Omental fat pad (tissue), 4 donors: ENCODE results near the gene KAT14. TPM values are rescaled to one million over a fixed set of nuclear protein-coding genes. Genes with fewer than 3 reads are reported as not detected.
"Not testable (repeated sequence)": the region's sequence is repeated elsewhere in the genome, so short reads cannot be mapped to it uniquely, and the experiment has no call there.

Experiments used
- ATAC-seq: fragments of 150-250 bp; one replicate; pipeline ENCODE4 v1.9.1; 2016; ENCODE audit warnings: mild to moderate bottlenecking, moderate library complexity; ENCODE audit not compliant: low FRiP score
- DNase-seq: peaks from one replicate; pipeline ENCODE4 v3.0.0-alpha.2; 2019; ENCODE audit warnings: low spot score
- total RNA-seq, 4 donors: library from RNA; depleted of rRNA; stranded (reverse); fragments of >200 nt; gene quantifications; one replicate each; pipeline ENCODE4 v1.1.0, GENCODE V29; 2016
- TF ChIP-seq, protein P1 (sequence below), 3 donors: fragments of 450-650 bp; IDR thresholded peaks; one replicate each; pipeline ENCODE4 v1.5.1; 2016 to 2017; ENCODE audit warnings: antibody characterized with exemption in 3 of 3, mild to moderate bottlenecking in 3 of 3, moderate library complexity in 2 of 3

The KAT14 gene
- total RNA-seq, 4 donors from 2014 or later = 5.5 to 11.9 (median 9.4) TPM

DNA sequence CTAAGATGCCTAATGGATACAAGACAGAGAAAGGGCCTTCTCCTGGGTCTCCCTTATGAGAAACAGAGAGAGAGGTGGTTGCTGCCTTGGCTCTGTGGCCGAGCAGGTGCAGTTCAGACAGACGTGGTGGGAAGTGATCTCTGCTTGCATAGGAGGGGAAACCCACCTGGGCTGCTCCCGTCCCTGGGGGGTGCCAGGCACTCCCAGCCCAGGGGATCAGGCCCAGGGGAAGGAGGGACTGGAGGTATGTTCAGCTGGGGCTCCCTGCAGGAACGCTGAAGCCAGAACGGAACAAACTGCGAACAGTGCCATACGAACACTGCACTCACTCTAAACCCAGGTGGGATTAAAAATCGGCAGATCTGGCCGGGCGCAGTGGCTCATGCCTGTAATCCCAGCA, 44.3 kb upstream of the KAT14 start:
- ATAC-seq = no peak
- no peak for DNase-seq
- TF ChIP-seq, protein P1, sequence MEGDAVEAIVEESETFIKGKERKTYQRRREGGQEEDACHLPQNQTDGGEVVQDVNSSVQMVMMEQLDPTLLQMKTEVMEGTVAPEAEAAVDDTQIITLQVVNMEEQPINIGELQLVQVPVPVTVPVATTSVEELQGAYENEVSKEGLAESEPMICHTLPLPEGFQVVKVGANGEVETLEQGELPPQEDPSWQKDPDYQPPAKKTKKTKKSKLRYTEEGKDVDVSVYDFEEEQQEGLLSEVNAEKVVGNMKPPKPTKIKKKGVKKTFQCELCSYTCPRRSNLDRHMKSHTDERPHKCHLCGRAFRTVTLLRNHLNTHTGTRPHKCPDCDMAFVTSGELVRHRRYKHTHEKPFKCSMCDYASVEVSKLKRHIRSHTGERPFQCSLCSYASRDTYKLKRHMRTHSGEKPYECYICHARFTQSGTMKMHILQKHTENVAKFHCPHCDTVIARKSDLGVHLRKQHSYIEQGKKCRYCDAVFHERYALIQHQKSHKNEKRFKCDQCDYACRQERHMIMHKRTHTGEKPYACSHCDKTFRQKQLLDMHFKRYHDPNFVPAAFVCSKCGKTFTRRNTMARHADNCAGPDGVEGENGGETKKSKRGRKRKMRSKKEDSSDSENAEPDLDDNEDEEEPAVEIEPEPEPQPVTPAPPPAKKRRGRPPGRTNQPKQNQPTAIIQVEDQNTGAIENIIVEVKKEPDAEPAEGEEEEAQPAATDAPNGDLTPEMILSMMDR (IDR thresholded peaks at IDR 0.05) = no peak

- TF ChIP-seq, protein P1 (IDR thresholded peaks at IDR 0.05) = no peak
- no peak for ATAC-seq
- DNase-seq = no peak
These were observed 43.5 kb upstream of the KAT14 start for GRCh38 chr20:18094191-18094590.

DNA sequence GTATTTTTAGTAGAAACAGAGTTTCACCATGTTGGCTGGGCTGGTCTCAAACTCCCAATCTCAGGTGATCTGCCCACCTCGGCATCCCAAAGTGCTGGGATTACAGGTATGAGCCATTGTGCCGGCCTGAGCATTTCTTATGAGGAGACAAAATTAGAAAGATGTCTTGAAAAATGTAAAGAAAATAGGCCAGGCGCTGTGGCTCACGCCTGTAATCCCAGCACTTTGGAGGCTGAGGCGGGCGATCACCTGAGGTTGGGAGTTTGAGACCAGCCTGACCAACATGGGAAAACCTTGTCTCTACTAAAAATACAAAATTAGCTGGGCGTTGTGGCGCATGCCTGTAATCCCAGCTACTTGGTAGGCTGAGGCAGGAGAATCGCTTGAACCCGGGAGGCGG, 37.1 kb upstream of the KAT14 start:
- DNase-seq, ATAC-seq: not testable (repeated sequence)

DNA sequence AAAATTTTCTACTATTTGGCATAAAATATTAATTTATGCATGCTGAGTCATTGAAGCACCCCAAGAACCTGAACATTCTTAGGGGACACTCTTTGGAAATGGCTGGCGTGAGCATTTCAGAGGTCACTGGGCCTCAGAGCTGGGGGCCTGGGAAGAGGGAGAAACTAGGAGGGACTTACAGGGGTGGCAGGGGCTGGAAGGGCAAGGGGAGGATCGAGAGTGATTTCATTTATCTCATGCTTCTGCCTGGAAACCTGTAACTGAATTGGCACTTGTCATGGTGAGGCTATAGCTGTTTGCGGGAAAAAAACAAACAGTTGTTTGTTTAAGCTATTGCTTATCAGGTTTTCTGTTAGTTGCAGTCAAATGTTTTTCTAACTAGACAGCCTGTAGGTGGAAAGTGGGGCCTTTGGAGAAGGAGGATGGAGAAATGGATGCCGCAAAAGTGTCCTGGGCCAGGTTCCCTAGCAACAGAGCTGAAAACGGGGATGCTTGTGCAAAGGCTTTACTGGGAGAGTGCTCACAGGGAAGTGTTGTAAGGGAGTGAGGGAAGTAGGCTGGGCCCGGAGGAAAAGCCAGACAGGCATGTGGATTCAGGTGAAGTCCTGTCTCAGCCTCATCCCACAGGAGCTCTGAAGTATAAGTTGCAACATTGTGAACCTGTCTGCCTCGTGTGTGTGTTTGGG, 36.4 kb upstream of the KAT14 start:
- ATAC-seq (no peak), DNase-seq (no peak)
- TF ChIP-seq, protein P1 (IDR thresholded peaks at IDR 0.05) = no peak

DNA sequence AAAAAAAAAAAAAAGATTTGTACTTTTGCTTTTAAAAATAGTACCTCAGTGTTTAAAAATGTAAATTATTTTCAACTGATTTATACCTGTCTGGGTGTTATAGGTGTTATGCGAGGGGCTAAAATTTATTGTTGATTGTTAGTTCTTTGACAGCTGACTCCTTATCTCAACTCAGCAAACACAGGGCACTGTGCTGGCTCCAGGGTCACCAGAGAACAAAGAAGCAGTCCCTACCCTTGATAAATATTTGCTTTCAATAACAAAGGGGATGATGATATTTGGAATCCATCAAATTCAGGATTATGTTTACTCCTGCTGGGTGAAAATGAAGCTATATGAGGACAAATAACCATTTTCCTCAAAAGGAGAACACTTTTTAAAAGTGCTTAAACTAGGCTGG, 34.2 kb upstream of the KAT14 start:
- DNase-seq (no peak), ATAC-seq (no peak)
- TF ChIP-seq, protein P1 (IDR thresholded peaks at IDR 0.05) = no peak

GRCh38 chr20:18108326-18108725, 29.3 kb upstream of the KAT14 start:
- ATAC-seq = no peak
- TF ChIP-seq, protein P1 (IDR thresholded peaks at IDR 0.05) = no peak
- DNase-seq = no peak

GRCh38 chr20:18128574-18128973, 9.1 kb upstream of the KAT14 start:
- ATAC-seq, DNase-seq: not testable (repeated sequence)

GRCh38 chr20:18132663-18133062, 5.0 kb upstream of the KAT14 start:
- no peak for DNase-seq
- TF ChIP-seq, protein P1 (IDR thresholded peaks at IDR 0.05) = no peak
- no peak for ATAC-seq
